Stimulated activated CD4-positive, alpha-beta T cell treated with anti-CD3 and anti-CD28 coated beads, Interleukin-1b, Interleukin-23, amount 100 ng/mL, for 1 hour (primary cell): ENCODE data around the gene ATP8B4.
"Not testable (repeated sequence)": the region's sequence is repeated elsewhere in the genome, so short reads cannot be mapped to it uniquely, and the experiment has no call there.

Experiments used
- DNase-seq, 2 donors: peaks; one replicate each; pipeline ENCODE4 v3.0.0-alpha.2; 2020; ENCODE audit warnings: low read depth in 2 of 2

The ATP8B4 gene

GRCh38 chr15:50119063-50120040 lies at the start of gene ATP8B4:
Gene ATP8B4 (minus strand): TSS chr15:50119233. CDS start chr15:50106966, 12,267 bp downstream.
- DNase-seq, result no peak

GRCh38 chr15:50168379-50168778 lies 49.3 kb upstream of the ATP8B4 start:
- no peak for DNase-seq

- no peak for DNase-seq
Observed at GRCh38 chr15:50167110-50167509, 48.1 kb upstream of the ATP8B4 start.

GRCh38 chr15:50166216-50166615 lies 47.2 kb upstream of the ATP8B4 start:
- no peak for DNase-seq

GRCh38 chr15:50164458-50164857 lies 45.4 kb upstream of the ATP8B4 start:
- DNase-seq, result no peak

- DNase-seq, result no peak
Observed at GRCh38 chr15:50163719-50164410, 44.8 kb upstream of the ATP8B4 start.

- DNase-seq, result no peak
Observed at GRCh38 chr15:50162969-50163718, 44.1 kb upstream of the ATP8B4 start.

GRCh38 chr15:50158236-50158635 lies 39.2 kb upstream of the ATP8B4 start:
- DNase-seq, result not testable (repeated sequence)

- DNase-seq, result no peak
Observed at GRCh38 chr15:50151476-50151875, 32.4 kb upstream of the ATP8B4 start.

- DNase-seq, result no peak
Observed at GRCh38 chr15:50150851-50151250, 31.8 kb upstream of the ATP8B4 start.

- no peak for DNase-seq
Observed at GRCh38 chr15:50150349-50150748, 31.3 kb upstream of the ATP8B4 start.

- no peak for DNase-seq
Observed at GRCh38 chr15:50149090-50149489, 30.1 kb upstream of the ATP8B4 start.

- DNase-seq, result no peak
Observed at GRCh38 chr15:50148362-50148963, 29.4 kb upstream of the ATP8B4 start.

GRCh38 chr15:50146632-50147031 lies 27.6 kb upstream of the ATP8B4 start:
- no peak for DNase-seq

- DNase-seq, result no peak
Observed at GRCh38 chr15:50145451-50145872, 26.4 kb upstream of the ATP8B4 start.

GRCh38 chr15:50144341-50145120 lies 25.5 kb upstream of the ATP8B4 start:
- no peak for DNase-seq

- DNase-seq, result no peak
Observed at GRCh38 chr15:50143255-50143860, 24.3 kb upstream of the ATP8B4 start.

GRCh38 chr15:50141856-50142255 lies 22.8 kb upstream of the ATP8B4 start:
- no peak for DNase-seq

- no peak for DNase-seq
Observed at GRCh38 chr15:50140983-50141382, 21.9 kb upstream of the ATP8B4 start.

- no peak for DNase-seq
Observed at GRCh38 chr15:50140098-50140497, 21.1 kb upstream of the ATP8B4 start.
